Measurements from ENCODE around the gene ADISSP. TPM values are rescaled to one million over a fixed set of nuclear protein-coding genes. Genes with fewer than 3 reads are reported as not detected.
A peak's percentile ranks its signal among the peaks of the same experiment; 100 is the strongest.

ADISSP gene
- total and polyA plus RNA-seq, 2 of the 13 experiments (the other 11 are each of a cell fraction or from before 2014, with no cell fraction given), result 38.3 to 90.6 TPM

- TF ChIP-seq TERF1 (CRISPR knock-in tag; IDR thresholded peaks at IDR 0.05) (no peak), ZGPAT (CRISPR knock-in tag; IDR thresholded peaks at IDR 0.05) (peak; percentile 75), KLF6 (CRISPR knock-in tag; IDR thresholded peaks at IDR 0.05) (no peak), ZNF781 (CRISPR knock-in tag; IDR thresholded peaks at IDR 0.05; ENCODE audit: borderline replicate concordance, not compliant biosample characterization) (peak; percentile 41), MZF1 (CRISPR knock-in tag; IDR thresholded peaks at IDR 0.05; ENCODE audit: borderline replicate concordance) (peak; percentile 76; the same call in 1 of the 2 replicates), ZNF564 (CRISPR knock-in tag; IDR thresholded peaks at IDR 0.05) (no peak), ZBTB21 (CRISPR knock-in tag; IDR thresholded peaks at IDR 0.05) (no peak), FLYWCH1 (CRISPR knock-in tag; IDR thresholded peaks at IDR 0.05) (no peak), HIVEP1 (CRISPR knock-in tag; IDR thresholded peaks at IDR 0.05) (peak; percentile 72), TEAD2 (CRISPR knock-in tag; IDR thresholded peaks at IDR 0.05) (no peak), MEIS2 (CRISPR knock-in tag; IDR thresholded peaks at IDR 0.05) (peak; percentile 83), DRAP1 (CRISPR knock-in tag; IDR thresholded peaks at IDR 0.05) (peak; percentile 96), BATF2 (CRISPR knock-in tag; IDR thresholded peaks at IDR 0.05) (no peak), MIER2 (CRISPR knock-in tag; IDR thresholded peaks at IDR 0.05) (no peak), SIX4 (CRISPR knock-in tag; IDR thresholded peaks at IDR 0.05) (no peak), HOXA5 (CRISPR knock-in tag; IDR thresholded peaks at IDR 0.05) (peak; percentile 41), ZNF589 (CRISPR knock-in tag; conservative IDR thresholded peaks at IDR 0.05) (no peak), SSRP1 (CRISPR knock-in tag; IDR thresholded peaks at IDR 0.05) (no peak), HOXD1 (CRISPR knock-in tag; IDR thresholded peaks at IDR 0.05) (no peak), ZNF790 (CRISPR knock-in tag; IDR thresholded peaks at IDR 0.05; ENCODE audit: borderline replicate concordance) (peak; percentile 51; the same call in 1 of the 2 replicates), ZNF556 (CRISPR knock-in tag; IDR thresholded peaks at IDR 0.05; ENCODE audit: borderline replicate concordance) (peak; percentile 89; the same call in 1 of the 2 replicates), STAT5B (CRISPR knock-in tag; IDR thresholded peaks at IDR 0.05) (no peak), E2F1 (CRISPR knock-in tag; IDR thresholded peaks at IDR 0.05) (peak; percentile 75), EED (CRISPR knock-in tag; IDR thresholded peaks at IDR 0.05) (peak; percentile 78; the same call in 1 of the 2 replicates), E2F5 (CRISPR knock-in tag; conservative IDR thresholded peaks at IDR 0.05) (peak; percentile 93)
These were observed 28.2 kb upstream of the ADISSP start, which contains the start of gene CDC25B (continued) for GRCh38 chr20:3795511-3796468.

Data from HepG2 (cell line).